Body of pancreas (tissue), 4 donors: ENCODE results near the gene PPP2R5C. TPM values are rescaled to one million over a fixed set of nuclear protein-coding genes. Genes with fewer than 3 reads are reported as not detected.

ENCODE experiments used
- ATAC-seq: fragments of 150-250 bp; one replicate; pipeline ENCODE4 v1.9.1; 2016
- DNase-seq, 4 donors: peaks; one replicate each; pipeline ENCODE4 v3.0.0-alpha.2; 2019
- H3K27ac ChIP-seq, 4 donors: fragments of 200-600 bp; sonication (generic); 1 replicate in 3 of 4; 2 replicates in 1 of 4; pipeline versions ENCODE4 v1.5.1 to v1.6.1; 2016 to 2019; ENCODE audit warnings: mild to moderate bottlenecking in 1 of 4, mixed read lengths in 1 of 4, moderate library complexity in 1 of 4
- H3K27me3 ChIP-seq, 2 donors: fragments of 200-600 bp; sonication (generic); one replicate each; pipeline ENCODE4 v1.6.0; 2016; ENCODE audit warnings: mild to moderate bottlenecking in 1 of 2
- H3K36me3 ChIP-seq, 2 donors: fragments of 200-600 bp; sonication (generic); replicated peaks in 1 of 2; 2 replicates each; pipeline ENCODE4 v1.5.1; 2016; ENCODE audit warnings: low read depth in 2 of 2; ENCODE audit not compliant: insufficient read depth in 1 of 2
- H3K4me1 ChIP-seq: fragments of 200-600 bp; sonication (generic); one replicate; pipeline ENCODE4 v1.6.0; 2016
- H3K4me3 ChIP-seq, 2 donors: fragments of 200-600 bp; sonication (generic); 1 replicate in 1 of 2; 2 replicates in 1 of 2; pipeline ENCODE4 v1.5.1; 2016 to 2019
- H3K9me3 ChIP-seq, 3 donors: fragments of 200-600 bp; sonication (generic); 1 replicate in 2 of 3; 2 replicates in 1 of 3; pipeline ENCODE4 v1.5.1; 2016
- POLR2A ChIP-seq, 3 donors: fragments of 450-650 bp; IDR thresholded peaks; one replicate each; pipeline ENCODE4 v1.6.1; 2016; ENCODE audit warnings: antibody characterized with exemption in 3 of 3, mild to moderate bottlenecking in 2 of 3
- WGBS, 2 donors: methylation state at CpG; one replicate each; pipeline ENCODE4 v1.1.5; 2017; 5-methylcytosine and 5-hydroxymethylcytosine counted together
- intact Hi-C: fragments of 100-400 bp; cut with DNase I; formaldehyde crosslinking; loops from one replicate; pipeline ENCODE4 v1.15.1; 2023
- total RNA-seq, 2 donors: library from RNA; depleted of rRNA; stranded (reverse); fragments of >200 nt; gene quantifications; one replicate each; pipeline ENCODE4 v1.1.0, GENCODE V29; 2016
- TF ChIP-seq, protein P1 (sequence below), 7 experiments: fragments of 450-650 bp in 4 of 7; fragments of 200-600 bp in 3 of 7; sonication (generic) in 3 of 7; IDR thresholded peaks; one replicate each; pipeline ENCODE4 v1.5.1; 2016 to 2019; ENCODE audit warnings: antibody characterized with exemption in 7 of 7

PPP2R5C gene
- total RNA-seq, 2 donors from 2014 or later, result 59.0 to 77.6 TPM

- TF ChIP-seq, protein P1, sequence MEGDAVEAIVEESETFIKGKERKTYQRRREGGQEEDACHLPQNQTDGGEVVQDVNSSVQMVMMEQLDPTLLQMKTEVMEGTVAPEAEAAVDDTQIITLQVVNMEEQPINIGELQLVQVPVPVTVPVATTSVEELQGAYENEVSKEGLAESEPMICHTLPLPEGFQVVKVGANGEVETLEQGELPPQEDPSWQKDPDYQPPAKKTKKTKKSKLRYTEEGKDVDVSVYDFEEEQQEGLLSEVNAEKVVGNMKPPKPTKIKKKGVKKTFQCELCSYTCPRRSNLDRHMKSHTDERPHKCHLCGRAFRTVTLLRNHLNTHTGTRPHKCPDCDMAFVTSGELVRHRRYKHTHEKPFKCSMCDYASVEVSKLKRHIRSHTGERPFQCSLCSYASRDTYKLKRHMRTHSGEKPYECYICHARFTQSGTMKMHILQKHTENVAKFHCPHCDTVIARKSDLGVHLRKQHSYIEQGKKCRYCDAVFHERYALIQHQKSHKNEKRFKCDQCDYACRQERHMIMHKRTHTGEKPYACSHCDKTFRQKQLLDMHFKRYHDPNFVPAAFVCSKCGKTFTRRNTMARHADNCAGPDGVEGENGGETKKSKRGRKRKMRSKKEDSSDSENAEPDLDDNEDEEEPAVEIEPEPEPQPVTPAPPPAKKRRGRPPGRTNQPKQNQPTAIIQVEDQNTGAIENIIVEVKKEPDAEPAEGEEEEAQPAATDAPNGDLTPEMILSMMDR (IDR thresholded peaks at IDR 0.05), result no peak
- ATAC-seq (no peak), DNase-seq (no peak)
- peaks cover 35% of the 10 kb centered on the region for H3K4me1 ChIP-seq
- H3K27me3 ChIP-seq, result no peaks in the 10 kb centered on the region
- no peak overlapping the region for H3K4me3 ChIP-seq
- intact Hi-C loops, result no loop called here
- no peaks in the 10 kb centered on the region for H3K9me3 ChIP-seq
- no peaks in the 10 kb centered on the region for H3K36me3 ChIP-seq
- H3K27ac ChIP-seq, result peak overlapping the region in 1 of 4 donors; percentile 49
- 66 to 78% methylated on average over 3 of the region's 3 CpGs for WGBS, 2 donors
Observed at GRCh38 chr14:101844751-101845150, 83.2 kb downstream of the PPP2R5C start.

- Histone ChIP-seq H3K36me3 (no peaks in the 10 kb centered on the region), H3K4me3 (no peak overlapping the region), H3K4me1 (peaks cover 39% of the 10 kb centered on the region), H3K27ac (no peak overlapping the region), H3K27me3 (no peaks in the 10 kb centered on the region), H3K9me3 (no peaks in the 10 kb centered on the region)
- no peak for DNase-seq
- intact Hi-C loops, result no loop called here
- no peak for ATAC-seq
- TF ChIP-seq, protein P1 (IDR thresholded peaks at IDR 0.05), result no peak
- TF ChIP-seq POLR2A (IDR thresholded peaks at IDR 0.05), result no peak
- 66 to 77% methylated on average over 2 of the region's 2 CpGs for WGBS, 2 donors
Observed at GRCh38 chr14:101845496-101845895, 84.0 kb downstream of the PPP2R5C start.

GRCh38 chr14:101845896-101846295, 84.4 kb downstream of the PPP2R5C start:
- no peak for DNase-seq
- Histone ChIP-seq H3K4me1 (peaks cover 39% of the 10 kb centered on the region), H3K4me3 (no peak overlapping the region), H3K9me3 (no peaks in the 10 kb centered on the region), H3K27ac (no peak overlapping the region), H3K27me3 (no peaks in the 10 kb centered on the region), H3K36me3 (no peaks in the 10 kb centered on the region)
- intact Hi-C loops, result no loop called here
- ATAC-seq, result no peak
- 84 to 88% methylated on average over 10 of the region's 10 CpGs for WGBS, 2 donors
- TF ChIP-seq, protein P1 (IDR thresholded peaks at IDR 0.05), result no peak
- no peak for TF ChIP-seq POLR2A (IDR thresholded peaks at IDR 0.05)

DNA sequence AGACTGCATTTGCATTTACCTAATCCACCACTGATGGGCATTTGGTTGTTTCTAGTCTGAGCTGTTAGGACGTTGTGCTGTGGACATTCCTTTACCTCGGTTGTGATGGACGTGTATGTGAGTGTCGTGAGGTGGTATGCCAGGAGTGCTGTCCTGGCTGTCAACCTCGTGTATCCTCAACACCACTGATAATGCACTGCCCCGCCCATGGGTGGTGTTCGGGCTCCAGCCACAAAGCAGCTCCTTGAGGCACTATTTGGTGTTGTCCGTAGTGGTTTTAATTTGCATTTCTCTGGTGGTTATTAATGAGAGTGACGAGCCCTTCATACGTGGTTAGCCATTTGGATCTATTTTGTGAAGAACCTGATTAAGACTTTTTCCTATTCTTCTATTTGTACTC, 87.6 kb downstream of the PPP2R5C start:
- H3K4me3 ChIP-seq, result no peak overlapping the region
- H3K9me3 ChIP-seq, result no peaks in the 10 kb centered on the region
- TF ChIP-seq POLR2A (IDR thresholded peaks at IDR 0.05), result no peak
- TF ChIP-seq, protein P1 (IDR thresholded peaks at IDR 0.05), result no peak
- no peak overlapping the region for H3K27ac ChIP-seq
- DNase-seq, result no peak
- peaks cover 37% of the 10 kb centered on the region for H3K4me1 ChIP-seq
- no peak for ATAC-seq
- 73 to 79% methylated on average over 10 of the region's 10 CpGs for WGBS, 2 donors
- no peaks in the 10 kb centered on the region for H3K36me3 ChIP-seq
- intact Hi-C loops, result no loop called here
- no peaks in the 10 kb centered on the region for H3K27me3 ChIP-seq

DNA sequence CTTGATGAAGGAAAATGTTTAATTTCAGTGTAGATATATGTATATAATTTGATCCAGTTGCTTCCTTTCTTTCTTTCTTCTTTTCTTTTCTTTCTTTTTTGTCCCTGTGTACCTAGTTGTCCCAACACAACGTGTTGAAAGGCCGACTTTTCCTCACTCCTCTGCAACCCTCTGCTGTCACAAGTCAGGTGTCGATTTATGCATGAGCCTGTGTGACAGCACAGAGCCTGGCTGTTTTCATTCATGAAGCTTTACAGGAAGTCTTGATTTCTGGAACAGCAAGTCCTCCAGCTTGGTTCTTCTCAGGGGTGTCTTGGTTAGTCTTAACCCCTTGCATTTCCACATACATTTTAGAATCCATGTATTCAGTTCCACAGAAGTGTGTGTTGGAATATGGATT, 88.1 kb downstream of the PPP2R5C start:
- no peak for ATAC-seq

More for the DNA sequence above, 88.1 kb downstream of the PPP2R5C start:
- Histone ChIP-seq H3K9me3 (no peaks in the 10 kb centered on the region), H3K4me1 (peaks cover 32% of the 10 kb centered on the region), H3K36me3 (no peaks in the 10 kb centered on the region), H3K4me3 (no peak overlapping the region), H3K27ac (no peak overlapping the region), H3K27me3 (no peaks in the 10 kb centered on the region)
- DNase-seq, result no peak
- WGBS, 2 donors, result 56 to 58% methylated on average over 3 of the region's 3 CpGs
- intact Hi-C loops, result no loop called here
- TF ChIP-seq, protein P1 (IDR thresholded peaks at IDR 0.05), result no peak
- TF ChIP-seq POLR2A (IDR thresholded peaks at IDR 0.05), result no peak
